Smooth muscle cell (in vitro differentiated cells): ENCODE measurements around the gene GOLGA8M. TPM values are rescaled to one million over a fixed set of nuclear protein-coding genes. Genes with fewer than 3 reads are reported as not detected.
"Not testable (repeated sequence)": the region's sequence is repeated elsewhere in the genome, so short reads cannot be mapped to it uniquely, and the experiment has no call there.

Experiments used
- DNase-seq: peaks from one replicate; lab custom pipeline; 2025; ENCODE audit not compliant: unreplicated experiment; lab: John Stamatoyannopoulos, UW
- H2AFZ ChIP-seq: fragments of 200-600 bp; sonication (generic); 2 replicates; pipeline ENCODE4 v1.6.0; 2016; ENCODE audit warnings: antibody characterized with exemption, low read depth, mild to moderate bottlenecking
- H3F3A ChIP-seq: fragments of 200-600 bp; sonication (generic); 2 replicates; pipeline ENCODE4 v1.6.0; 2017; ENCODE audit warnings: antibody characterized with exemption, low read depth
- H3K27ac ChIP-seq: fragments of 200-600 bp; sonication (generic); 2 replicates; pipeline ENCODE4 v1.5.1; 2016; ENCODE audit warnings: low read depth, mild to moderate bottlenecking
- H3K27me3 ChIP-seq: fragments of 200-600 bp; sonication (generic); 2 replicates; pipeline ENCODE4 v1.6.1; 2016; ENCODE audit warnings: low read depth, mild to moderate bottlenecking
- H3K36me3 ChIP-seq: fragments of 200-600 bp; sonication (generic); 2 replicates; pipeline ENCODE4 v1.5.1; 2016; ENCODE audit warnings: low read depth
- H3K4me1 ChIP-seq: fragments of 200-600 bp; sonication (generic); 2 replicates; pipeline ENCODE4 v1.5.1; 2016; ENCODE audit warnings: low read depth
- H3K4me2 ChIP-seq: fragments of 200-600 bp; sonication (generic); 2 replicates; pipeline ENCODE4 v1.6.0; 2016; ENCODE audit warnings: mild to moderate bottlenecking
- H3K4me3 ChIP-seq: fragments of 200-600 bp; sonication (generic); 2 replicates; pipeline ENCODE4 v1.5.1; 2016; ENCODE audit warnings: mild to moderate bottlenecking
- H3K79me2 ChIP-seq: fragments of 200-600 bp; sonication (generic); 2 replicates; pipeline ENCODE4 v1.6.0; 2016; ENCODE audit warnings: low read depth, mild to moderate bottlenecking
- H3K9ac ChIP-seq: fragments of 200-600 bp; sonication (generic); 2 replicates; pipeline ENCODE4 v1.6.0; 2016; ENCODE audit warnings: low read depth
- H3K9me3 ChIP-seq: fragments of 200-600 bp; sonication (generic); replicated peaks from 2 replicates; pipeline ENCODE4 v1.5.1; 2016; ENCODE audit warnings: low read depth
- H4K20me1 ChIP-seq: fragments of 200-600 bp; sonication (generic); 2 replicates; pipeline ENCODE4 v1.6.0; 2016; ENCODE audit warnings: low read depth
- WGBS: methylation state at CpG from one replicate; pipeline ENCODE4 v1.1.7; 2016; ENCODE audit warnings: low lambda C conversion rate; 5-methylcytosine and 5-hydroxymethylcytosine counted together
- polyA plus RNA-seq: library from polyadenylated mRNA; unstranded; fragments of >200 nt; fragmentation: Nextera tagmentation; extraction: Ambion mirVana; gene quantifications from 2 replicates; pipeline ENCODE4 v1.2.1, GENCODE V29; 2016
- total RNA-seq: library from RNA; depleted of rRNA; stranded (reverse); fragments of >200 nt; gene quantifications from 2 replicates; pipeline ENCODE4 v1.2.3, GENCODE V29; 2014

The GOLGA8M gene, protein sequence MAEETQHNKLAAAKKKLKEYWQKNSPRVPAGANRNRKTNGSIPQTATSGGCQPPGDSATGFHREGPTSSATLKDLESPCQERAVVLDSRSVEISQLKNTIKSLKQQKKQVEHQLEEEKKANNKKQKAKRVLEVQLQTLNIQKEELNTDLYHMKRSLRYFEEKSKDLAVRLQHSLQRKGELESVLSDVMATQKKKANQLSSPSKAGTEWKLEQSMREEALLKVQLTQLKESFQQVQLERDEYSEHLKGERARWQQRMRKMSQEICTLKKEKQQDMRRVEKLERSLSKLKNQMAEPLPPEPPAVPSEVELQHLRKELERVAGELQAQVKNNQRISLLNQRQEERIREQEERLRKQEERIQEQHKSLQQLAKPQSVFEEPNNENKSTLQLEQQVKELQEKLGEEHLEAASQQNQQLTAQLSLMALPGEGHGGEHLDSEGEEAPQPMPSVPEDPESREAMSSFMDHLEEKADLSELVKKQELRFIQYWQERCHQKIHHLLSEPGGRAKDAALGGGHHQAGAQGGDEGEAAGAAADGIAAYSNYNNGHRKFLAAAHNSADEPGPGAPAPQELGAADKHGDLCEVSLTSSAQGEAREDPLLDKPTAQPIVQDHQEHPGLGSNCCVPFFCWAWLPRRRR
- 0.18 and 0.67 TPM in 2 replicates for total RNA-seq
- polyA plus RNA-seq = not detected in 2 replicates

- not testable (repeated sequence) for H4K20me1 ChIP-seq, H3K4me2 ChIP-seq, H3K4me1 ChIP-seq, H3K9me3 ChIP-seq, H3K27ac ChIP-seq, H3F3A ChIP-seq, H3K27me3 ChIP-seq, H3K9ac ChIP-seq, H3K36me3 ChIP-seq, H3K79me2 ChIP-seq, H2AFZ ChIP-seq, DNase-seq, H3K4me3 ChIP-seq
- no CpG with 5 or more reads among the region's 10 CpGs for WGBS
These were observed at the start of gene GOLGA8M for GRCh38 chr15:28712270-28712669. GOLGA8M (minus strand) TSS chr15:28712421; CDS start chr15:28712323, 98 bp downstream.

- H3K9ac ChIP-seq, H3K4me2 ChIP-seq, H3K27me3 ChIP-seq, H3K9me3 ChIP-seq, H3K4me1 ChIP-seq, H4K20me1 ChIP-seq, H3K27ac ChIP-seq, DNase-seq, H3K4me3 ChIP-seq, H3F3A ChIP-seq, H3K36me3 ChIP-seq, H2AFZ ChIP-seq, H3K79me2 ChIP-seq: not testable (repeated sequence)
- WGBS = 89% methylated on average over 6 of the region's 6 CpGs
These were observed 30.7 kb upstream of the GOLGA8M start for GRCh38 chr15:28742890-28743289.

DNA sequence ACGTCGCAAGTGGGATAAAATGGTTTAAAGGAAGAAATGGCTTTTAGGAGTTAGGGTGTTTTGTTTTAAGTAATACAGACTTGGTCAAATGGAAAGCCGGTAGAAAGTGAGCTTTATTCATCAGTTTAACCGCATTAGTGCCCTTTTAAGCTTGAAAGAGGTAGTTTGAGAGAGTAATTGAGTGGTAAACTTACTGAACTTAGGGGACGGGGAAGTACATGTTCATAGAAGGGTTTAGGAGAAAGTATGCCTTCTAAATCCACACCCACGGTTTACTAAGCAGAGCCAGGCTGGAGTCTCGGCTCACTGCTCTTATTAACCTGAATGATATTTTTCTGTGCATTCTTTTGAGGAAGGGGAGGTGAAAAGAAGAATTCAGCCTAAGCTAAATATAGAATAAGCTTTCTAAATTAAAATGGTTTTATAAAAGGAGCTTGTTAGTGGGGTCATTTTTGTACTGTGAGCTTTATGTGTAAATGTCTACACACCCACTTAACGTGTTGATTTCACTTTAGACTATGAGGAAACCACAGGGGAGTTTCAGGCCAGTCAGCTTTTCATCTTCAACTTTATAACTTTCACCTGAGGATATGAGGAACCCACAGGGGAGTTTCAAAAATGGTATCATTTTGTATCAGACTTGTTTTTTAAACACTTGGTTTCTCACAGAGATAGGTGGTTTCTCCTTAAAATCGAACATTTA, 26.5 kb upstream of the GOLGA8M start:
- WGBS = 21% methylated on average over 9 of the region's 9 CpGs

DNA sequence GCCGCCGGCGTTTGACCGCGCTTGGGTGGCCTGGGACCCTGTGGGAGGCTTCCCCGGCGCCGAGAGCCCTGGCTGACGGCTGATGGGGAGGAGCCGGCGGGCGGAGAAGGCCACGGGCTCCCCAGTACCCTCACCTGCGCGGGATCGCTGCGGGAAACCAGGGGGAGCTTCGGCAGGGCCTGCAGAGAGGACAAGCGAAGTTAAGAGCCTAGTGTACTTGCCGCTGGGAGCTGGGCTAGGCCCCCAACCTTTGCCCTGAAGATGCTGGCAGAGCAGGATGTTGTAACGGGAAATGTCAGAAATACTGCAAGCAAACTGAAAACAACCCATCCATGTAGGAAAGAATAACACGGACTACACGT, 26.0 kb upstream of the GOLGA8M start:
- H3K36me3 ChIP-seq, H3K9me3 ChIP-seq, DNase-seq, H3K79me2 ChIP-seq, H4K20me1 ChIP-seq, H3K27me3 ChIP-seq, H3K4me1 ChIP-seq, H3F3A ChIP-seq: not testable (repeated sequence)
- peak overlapping the region; percentile 54 for H2AFZ ChIP-seq
- H3K9ac ChIP-seq = peak overlapping the region; percentile 57
- WGBS = 1% methylated on average over 3 of the region's 23 CpGs
- H3K4me2 ChIP-seq = peak overlapping the region; percentile 92
- peak overlapping the region; percentile 58 for H3K4me3 ChIP-seq
- H3K27ac ChIP-seq = peak overlapping the region; percentile 85

More for the DNA sequence above, 26.5 kb upstream of the GOLGA8M start:
- Histone ChIP-seq H2AFZ (peak overlapping the region; percentile 54), H3K4me3 (peak overlapping the region; percentile 46), H3K9ac (peak overlapping the region; percentile 57), H3K27ac (peak overlapping the region; percentile 85), H3K4me2 (peak overlapping the region; percentile 82)
- DNase-seq, H3K79me2 ChIP-seq, H3K36me3 ChIP-seq, H3F3A ChIP-seq, H3K4me1 ChIP-seq, H3K27me3 ChIP-seq, H4K20me1 ChIP-seq, H3K9me3 ChIP-seq: not testable (repeated sequence)

DNA sequence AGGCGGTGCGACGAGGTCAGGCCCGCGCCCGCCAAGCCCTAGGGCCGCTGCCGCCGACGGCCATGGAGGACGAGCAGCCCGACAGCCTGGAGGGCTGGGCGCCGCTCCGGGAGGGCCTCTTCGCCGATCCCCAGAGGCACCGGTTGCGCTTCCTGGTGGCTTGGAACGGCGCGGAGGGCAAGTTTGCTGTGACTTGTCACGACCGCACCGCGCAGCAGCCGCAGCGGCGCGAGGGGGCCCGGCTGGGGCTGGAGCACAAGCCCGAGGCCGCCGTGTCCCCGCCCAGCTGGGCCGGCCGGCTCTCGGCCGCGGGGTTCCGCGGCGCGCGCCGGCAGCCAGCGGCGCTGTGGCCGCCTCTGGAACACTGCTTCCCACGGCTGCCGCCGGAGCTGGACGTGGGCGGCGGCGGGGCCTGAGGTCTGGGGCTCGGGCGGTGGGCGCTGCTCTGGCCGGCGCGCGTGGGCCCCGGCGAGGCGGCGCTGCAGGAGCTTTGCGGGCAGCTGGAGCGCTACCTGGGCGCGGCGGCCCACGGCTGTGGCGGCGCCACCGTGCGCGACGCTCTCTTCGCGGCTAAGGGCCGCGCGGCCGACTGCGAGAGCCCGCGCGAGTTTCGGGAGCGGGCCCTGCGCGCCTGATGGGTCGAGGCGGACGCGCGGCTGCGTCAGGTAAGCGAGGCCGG, 25.4 kb upstream of the GOLGA8M start:
- not testable (repeated sequence) for H3F3A ChIP-seq, H3K4me1 ChIP-seq, H3K36me3 ChIP-seq, H3K79me2 ChIP-seq, H3K9me3 ChIP-seq, H4K20me1 ChIP-seq, H3K27me3 ChIP-seq
- Histone ChIP-seq H3K4me3 (peak overlapping the region; percentile 58), H2AFZ (peak overlapping the region; percentile 81), H3K4me2 (peak overlapping the region; percentile 92), H3K9ac (peak overlapping the region; percentile 57), H3K27ac (peak overlapping the region; percentile 81)
- DNase-seq = peak; percentile 8
- under 1% methylated on average over 43 of the region's 101 CpGs for WGBS

GRCh38 chr15:28728061-28728460, 15.8 kb upstream of the GOLGA8M start:
- H3K4me3 ChIP-seq, H2AFZ ChIP-seq, H3F3A ChIP-seq, H3K27ac ChIP-seq, H3K9ac ChIP-seq, H4K20me1 ChIP-seq, H3K79me2 ChIP-seq, H3K27me3 ChIP-seq, H3K4me1 ChIP-seq, H3K4me2 ChIP-seq, H3K9me3 ChIP-seq, H3K36me3 ChIP-seq, DNase-seq: not testable (repeated sequence)
- WGBS = 4% methylated on average over 2 of the region's 2 CpGs

GRCh38 chr15:28727026-28727425, 14.8 kb upstream of the GOLGA8M start:
- not testable (repeated sequence) for H3K27ac ChIP-seq, H3K9me3 ChIP-seq, H2AFZ ChIP-seq, H3K9ac ChIP-seq, H3K36me3 ChIP-seq, H3K4me1 ChIP-seq, DNase-seq, H3F3A ChIP-seq, H3K79me2 ChIP-seq, H4K20me1 ChIP-seq, H3K27me3 ChIP-seq, H3K4me3 ChIP-seq, H3K4me2 ChIP-seq
- WGBS = 98% methylated on average over 14 of the region's 14 CpGs
